Left ventricle myocardium inferior (tissue), 1 donor: Measurements from ENCODE around the gene CDHR1. TPM values are rescaled to one million over a fixed set of nuclear protein-coding genes. Genes with fewer than 3 reads are reported as not detected.

Source experiments
- DNase-seq: peaks from one replicate; pipeline ENCODE4 v3.0.0-alpha.2; 2020
- H3K27ac ChIP-seq: fragments of 200-600 bp; replicated peaks from 2 replicates; pipeline ENCODE4 v1.8.0; 2021
- H3K27me3 ChIP-seq: fragments of 200-600 bp; 2 replicates; pipeline ENCODE4 v1.8.0; 2021; ENCODE audit warnings: low read depth
- H3K36me3 ChIP-seq: fragments of 200-600 bp; 2 replicates; pipeline ENCODE4 v1.8.0; 2021
- H3K4me1 ChIP-seq: fragments of 200-600 bp; 2 replicates; pipeline ENCODE4 v1.8.0; 2021
- H3K4me3 ChIP-seq: fragments of 200-600 bp; 2 replicates; pipeline ENCODE4 v1.8.0; 2021; ENCODE audit warnings: mild to moderate bottlenecking, moderate library complexity
- H3K9me3 ChIP-seq: fragments of 200-600 bp; replicated peaks from 2 replicates; pipeline ENCODE4 v1.8.0; 2021
- CTCF ChIP-seq: fragments of 200-600 bp; IDR thresholded peaks from 2 replicates; pipeline ENCODE4 v1.8.0; 2021; ENCODE audit warnings: antibody characterized with exemption, mild to moderate bottlenecking, borderline replicate concordance
- intact Hi-C: fragments of 100-400 bp; cut with micrococcal nuclease; formaldehyde crosslinking; loops from one replicate; pipeline ENCODE4 v1.11.0; 2022
- total RNA-seq: library from RNA; stranded (reverse); fragmentation: NEBNext Ultra II Directional; extraction: Animal tissue kit (Norgen Biotek cat#: 25700); gene quantifications from one replicate; pipeline ENCODE4 v1.2.1, GENCODE V29; 2021
- donor health status: DM: no; HTN: yes; CAD: no; lungs with severe emphysema.

The CDHR1 gene
- total RNA-seq, 1 donor from 2014 or later: 0.41 TPM

- Histone ChIP-seq H3K36me3 (no peaks in the 10 kb centered on the region), H3K9me3 (no peaks in the 10 kb centered on the region), H3K27me3 (peaks cover 54% of the 10 kb centered on the region), H3K27ac (no peak overlapping the region), H3K4me1 (no peaks in the 10 kb centered on the region), H3K4me3 (no peak overlapping the region)
- no peak for TF ChIP-seq CTCF
- no peak for DNase-seq
- intact Hi-C loops: no loop called here
Observed at GRCh38 chr10:84211566-84211965, 17.2 kb downstream of the CDHR1 start.

GRCh38 chr10:84212014-84212413 lies 17.7 kb downstream of the CDHR1 start:
- no peak for TF ChIP-seq CTCF
- peaks cover 50% of the 10 kb centered on the region for H3K27me3 ChIP-seq
- intact Hi-C loops: no loop called here
- no peaks in the 10 kb centered on the region for H3K36me3 ChIP-seq
- no peaks in the 10 kb centered on the region for H3K4me1 ChIP-seq
- H3K27ac ChIP-seq: no peak overlapping the region
- H3K9me3 ChIP-seq: no peaks in the 10 kb centered on the region
- H3K4me3 ChIP-seq: no peak overlapping the region
- no peak for DNase-seq

GRCh38 chr10:84213076-84213475 lies 18.7 kb downstream of the CDHR1 start:
- intact Hi-C loops: no loop called here
- Histone ChIP-seq H3K36me3 (no peaks in the 10 kb centered on the region), H3K9me3 (no peaks in the 10 kb centered on the region), H3K4me1 (no peaks in the 10 kb centered on the region), H3K4me3 (no peak overlapping the region), H3K27ac (no peak overlapping the region), H3K27me3 (peaks cover 39% of the 10 kb centered on the region)
- DNase-seq: no peak
- no peak for TF ChIP-seq CTCF

GRCh38 chr10:84214046-84214572 lies 19.8 kb downstream of the CDHR1 start:
- intact Hi-C loops: no loop called here
- Histone ChIP-seq H3K9me3 (no peaks in the 10 kb centered on the region), H3K27ac (no peak overlapping the region), H3K4me1 (no peaks in the 10 kb centered on the region), H3K36me3 (no peaks in the 10 kb centered on the region), H3K27me3 (peaks cover 32% of the 10 kb centered on the region), H3K4me3 (no peak overlapping the region)
- no peak for DNase-seq
- TF ChIP-seq CTCF: no peak

- intact Hi-C loops: no loop called here
- Histone ChIP-seq H3K27ac (no peak overlapping the region), H3K4me1 (no peaks in the 10 kb centered on the region), H3K4me3 (no peak overlapping the region), H3K36me3 (no peaks in the 10 kb centered on the region), H3K9me3 (no peaks in the 10 kb centered on the region), H3K27me3 (peaks cover 32% of the 10 kb centered on the region)
- no peak for DNase-seq
- TF ChIP-seq CTCF: peak; percentile 28
Observed at GRCh38 chr10:84214612-84215235, 20.4 kb downstream of the CDHR1 start.
